Measurements from ENCODE around the gene NIBAN1.
"Not testable (repeated sequence)": the region's sequence is repeated elsewhere in the genome, so short reads cannot be mapped to it uniquely, and the experiment has no call there.

Gene NIBAN1

DNA sequence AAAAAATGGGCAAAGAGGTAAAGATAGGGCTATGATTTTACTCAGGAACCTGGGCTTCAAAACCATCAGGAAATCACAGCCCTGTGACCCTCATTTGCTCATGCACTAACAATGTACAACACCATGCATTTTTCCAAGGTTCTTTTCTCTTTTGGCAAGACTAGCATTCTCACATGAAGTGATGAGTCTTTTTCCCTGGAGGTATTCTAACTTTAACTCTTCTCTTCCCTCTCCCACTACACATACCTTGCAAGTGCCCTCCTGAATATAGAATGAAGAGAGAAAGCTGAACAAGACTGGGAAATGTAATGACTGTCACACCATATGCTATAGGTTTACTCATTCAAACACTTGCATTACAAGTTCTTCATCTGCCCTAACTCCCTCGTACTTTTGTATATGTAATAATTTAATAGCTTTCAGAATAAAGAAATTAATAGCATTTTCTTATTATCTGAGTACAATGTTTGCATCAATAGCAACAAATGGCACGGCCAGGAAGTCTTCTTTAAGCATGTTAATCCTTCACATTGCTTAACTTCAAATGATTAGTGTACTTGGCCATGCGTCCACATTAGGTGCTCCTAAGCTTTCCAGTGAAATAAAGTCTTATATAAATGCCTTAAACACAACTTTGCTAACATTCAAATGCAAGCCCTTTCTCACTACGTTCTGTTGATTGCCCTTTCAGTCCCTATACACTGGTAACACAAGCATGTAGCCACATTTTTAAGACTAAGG is 1.8 kb downstream of the NIBAN1 start:
- DNase-seq: peak; percentile 50

- DNase-seq: no peak
Observed at GRCh38 chr1:184971522-184972265, 2.6 kb downstream of the NIBAN1 start.

GRCh38 chr1:184970691-184971161 is 3.6 kb downstream of the NIBAN1 start:
- DNase-seq: no peak

- no peak for DNase-seq
Observed at GRCh38 chr1:184966989-184967388, 7.3 kb downstream of the NIBAN1 start.

GRCh38 chr1:184965944-184966860 is 8.1 kb downstream of the NIBAN1 start:
- no peak for DNase-seq

GRCh38 chr1:184965439-184965838 is 8.9 kb downstream of the NIBAN1 start:
- DNase-seq: no peak

DNA sequence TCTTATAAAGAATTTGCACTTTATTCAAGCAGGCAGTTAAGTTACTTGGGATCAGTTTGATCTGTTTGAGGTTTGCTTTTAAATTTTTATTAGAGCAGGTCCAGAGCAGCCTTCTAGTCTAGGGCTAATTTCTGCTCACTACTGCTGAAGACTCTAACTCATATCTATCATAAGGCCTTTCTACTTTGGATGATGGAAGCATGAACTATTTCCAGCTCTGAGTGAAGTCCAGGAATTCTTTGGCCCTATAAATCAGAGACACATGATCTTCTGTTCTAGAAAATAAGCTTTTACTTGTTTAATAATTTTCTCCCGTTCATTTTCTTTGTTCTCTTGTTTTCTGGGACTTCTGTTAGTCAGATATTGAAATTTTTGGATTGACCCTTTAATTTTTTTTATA is 14.7 kb downstream of the NIBAN1 start:
- no peak for DNase-seq

DNA sequence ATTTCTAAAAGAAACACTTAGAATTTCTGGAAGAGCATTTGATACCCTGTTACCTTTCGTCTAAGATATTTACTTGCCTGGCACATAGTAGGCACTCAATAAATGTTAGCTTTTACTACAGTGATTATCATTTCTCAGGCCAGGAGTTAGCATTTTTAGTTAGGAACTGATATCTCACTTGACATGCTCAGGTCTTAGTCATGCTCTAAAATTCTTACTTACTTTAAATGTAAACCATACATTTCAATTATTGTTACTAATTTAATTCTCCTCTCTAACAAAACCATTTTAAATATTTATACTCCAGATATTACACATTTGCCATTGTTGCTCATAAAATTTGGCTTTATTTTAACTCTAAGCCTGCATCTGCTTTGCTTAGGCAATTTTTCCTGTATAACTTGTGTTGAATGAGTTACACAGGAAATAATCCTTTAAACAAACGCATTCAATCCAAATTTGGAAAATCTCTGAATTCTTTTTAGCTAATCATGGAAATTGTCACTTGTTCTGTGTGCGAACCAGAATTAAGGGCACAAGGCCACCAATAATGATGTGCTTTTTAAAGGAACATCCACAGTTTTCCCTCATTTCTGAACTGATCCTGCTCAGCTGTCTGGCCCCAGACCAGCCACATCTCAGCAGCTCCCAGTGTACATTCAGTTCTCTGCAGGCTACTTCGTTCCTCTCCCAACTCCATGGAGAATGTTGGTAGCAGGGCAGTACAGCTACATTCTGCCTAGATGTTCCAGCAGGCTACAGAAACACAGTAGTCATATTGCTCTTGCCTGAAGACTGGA is 15.6 kb downstream of the NIBAN1 start:
- DNase-seq: no peak

DNA sequence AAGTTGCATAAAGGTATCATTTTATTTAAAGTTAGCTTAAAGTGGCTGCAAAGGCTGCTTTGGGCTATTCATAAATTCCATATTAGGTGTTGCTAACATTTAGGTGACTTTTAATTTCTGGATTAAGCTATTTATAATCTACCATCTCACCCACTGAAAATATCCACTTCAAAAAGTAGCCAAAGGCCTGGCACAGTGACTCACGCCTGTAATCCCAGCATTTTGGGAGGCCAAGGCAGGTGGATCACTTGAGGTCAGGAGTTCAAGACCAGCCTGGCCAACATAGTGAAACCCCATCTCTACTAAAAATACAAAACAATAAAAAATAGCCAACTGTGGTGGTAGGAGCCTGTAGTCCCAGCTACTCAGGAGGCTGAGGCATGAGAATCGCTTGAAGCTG is 16.4 kb downstream of the NIBAN1 start:
- not testable (repeated sequence) for DNase-seq

DNA sequence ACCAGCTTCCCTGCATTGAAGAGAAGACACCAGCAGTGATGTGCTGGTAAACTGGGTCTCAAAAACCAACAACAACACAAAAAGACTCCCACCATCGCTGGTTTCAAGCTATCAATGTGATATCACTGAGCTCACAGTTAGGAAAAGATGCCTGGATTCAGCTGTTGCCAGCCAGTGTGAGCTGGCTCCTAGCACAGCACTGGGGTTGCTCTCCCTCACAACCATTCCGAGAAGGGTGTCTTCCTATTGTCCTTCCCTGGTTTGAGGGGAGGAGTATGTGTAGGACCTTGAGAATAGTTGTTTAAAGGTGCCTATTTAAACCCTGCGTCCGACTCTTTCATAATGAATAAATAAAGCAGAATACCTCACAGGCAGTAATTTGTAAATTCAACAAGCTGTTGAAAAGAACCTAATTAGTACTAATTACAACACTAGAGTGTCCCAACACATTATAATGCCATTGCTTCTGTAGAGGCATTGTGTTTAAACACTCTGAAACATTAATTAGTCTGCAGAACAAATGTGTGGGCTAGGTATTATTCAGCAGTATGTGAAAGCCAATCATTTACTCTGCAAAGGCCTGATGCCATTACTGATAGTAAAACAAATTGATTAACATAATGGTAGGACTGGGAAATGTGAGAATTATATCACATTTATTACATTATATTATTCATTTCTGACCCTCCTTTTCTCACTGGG is 17.2 kb downstream of the NIBAN1 start:
- no peak for DNase-seq

- no peak for DNase-seq
Observed at GRCh38 chr1:184954232-184954995, 19.9 kb downstream of the NIBAN1 start.

DNA sequence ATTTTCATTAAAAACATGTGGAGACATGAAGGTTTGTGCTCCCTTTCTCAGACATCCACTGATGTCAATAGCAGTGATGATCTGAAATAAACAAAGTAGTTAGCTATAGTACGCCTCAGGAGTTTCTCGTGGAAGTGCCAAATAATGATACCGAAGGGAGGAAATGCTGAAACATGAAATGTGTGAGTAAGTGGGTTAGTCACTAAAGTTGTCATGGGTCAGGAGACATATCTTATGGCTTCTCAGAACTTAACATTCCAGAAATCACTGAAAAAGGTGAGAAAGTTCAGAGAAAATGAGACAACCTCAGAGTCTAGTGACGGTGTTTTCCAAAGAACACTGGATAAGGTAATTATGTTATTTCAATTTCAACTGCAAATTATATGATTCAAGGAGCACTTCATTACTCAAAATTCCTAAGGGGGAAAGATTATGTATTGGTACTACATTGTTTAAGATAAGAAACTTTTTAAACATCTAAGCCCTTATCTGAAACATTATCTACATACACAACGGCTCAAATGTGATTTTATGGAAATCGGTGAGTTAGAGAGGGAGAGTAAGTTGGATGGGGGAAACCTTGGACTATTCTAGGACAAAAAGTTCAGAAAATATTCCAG is 20.6 kb downstream of the NIBAN1 start:
- DNase-seq: peak; percentile 71

- no peak for DNase-seq
Observed at GRCh38 chr1:184952428-184952827, 21.9 kb downstream of the NIBAN1 start.

GRCh38 chr1:184951788-184952187 is 22.5 kb downstream of the NIBAN1 start:
- DNase-seq: no peak

DNA sequence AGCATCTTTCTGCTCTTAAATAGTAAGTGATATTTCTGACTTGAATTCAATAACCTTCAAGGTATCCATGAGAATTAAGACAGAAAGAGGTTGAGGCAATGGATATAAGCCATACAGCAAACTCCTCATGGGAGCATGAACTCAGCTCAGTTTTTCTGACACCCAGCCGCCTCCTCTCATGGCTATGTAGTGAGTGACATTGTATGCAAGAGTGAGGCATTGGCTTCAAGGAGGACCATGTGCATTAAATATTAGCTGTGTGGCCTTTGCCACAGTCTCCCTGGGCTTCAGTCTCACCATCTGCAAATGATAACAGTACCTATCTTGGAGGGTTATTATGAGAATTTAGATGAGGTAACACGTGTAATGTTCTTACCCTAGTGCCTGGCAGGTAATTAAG is 23.4 kb downstream of the NIBAN1 start:
- DNase-seq: no peak

DNA sequence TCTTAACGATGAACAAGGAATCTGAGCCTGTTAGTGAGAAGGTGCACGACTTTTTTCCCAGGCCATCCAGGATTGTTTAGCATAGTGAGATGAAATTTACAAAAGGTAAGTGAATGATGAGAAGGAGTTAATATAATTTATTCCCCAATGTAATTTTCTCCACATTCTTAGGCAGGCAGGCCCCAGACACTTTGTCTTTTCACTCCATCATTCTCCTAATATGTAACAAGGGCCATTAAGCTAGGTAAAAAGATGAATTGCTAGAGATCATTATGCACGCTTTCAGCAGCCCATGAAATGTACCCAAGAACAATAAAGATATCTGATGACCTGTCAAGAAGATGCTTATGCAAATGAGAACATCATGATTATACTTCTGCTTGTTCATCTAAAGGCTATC is 24.1 kb downstream of the NIBAN1 start:
- DNase-seq: no peak

- no peak for DNase-seq
Observed at GRCh38 chr1:184947497-184948256, 26.6 kb downstream of the NIBAN1 start.

DNA sequence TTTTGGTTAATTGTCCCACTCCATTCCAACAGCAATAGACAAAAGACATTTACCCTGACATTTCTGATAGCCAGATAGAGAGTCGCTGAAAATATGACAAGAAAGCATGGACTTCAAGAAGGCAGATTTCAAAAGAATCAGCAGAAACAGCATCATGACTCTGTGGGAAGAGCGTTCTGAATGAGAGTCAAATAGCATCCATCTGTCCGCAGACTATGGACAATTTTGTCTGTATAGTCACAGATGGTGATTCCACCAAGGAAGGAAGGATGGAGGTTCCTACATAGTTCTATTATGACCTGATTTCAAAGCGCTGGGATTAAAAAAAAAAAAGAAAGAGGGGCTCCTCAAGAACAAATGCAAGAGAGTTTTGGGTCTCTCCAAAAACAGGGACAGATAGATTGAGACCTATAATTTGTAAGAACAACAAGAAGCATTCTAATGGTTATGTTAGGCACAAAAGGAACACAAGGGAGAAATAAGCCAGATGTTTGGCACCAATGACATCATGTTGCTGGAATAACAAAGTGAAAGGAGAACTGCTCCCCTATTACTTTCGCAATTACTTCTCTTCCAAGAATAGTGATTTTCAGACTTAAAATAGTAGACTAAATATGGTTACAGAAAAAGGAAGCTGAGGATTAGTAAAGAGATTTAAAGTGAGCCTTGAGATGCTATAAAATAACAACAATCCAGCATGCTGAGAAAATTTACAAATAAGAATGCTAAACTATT is 28.5 kb downstream of the NIBAN1 start:
- peak; percentile 25 for DNase-seq

- no peak for DNase-seq
Observed at GRCh38 chr1:184945029-184945428, 29.3 kb downstream of the NIBAN1 start.

Data from activated CD4-positive, alpha-beta T cell treated with anti-CD3 and anti-CD28 coated beads, Interleukin-2, amount 50 U/mL, for 16 hours (primary cell).